IPS-15b (cell line): Measurements from ENCODE around the gene TIAM2.

Source experiments
- H3K27me3 ChIP-seq: one replicate; pipeline ENCODE4 v1.6.1; 2013; ENCODE audit warnings: low read length; ENCODE audit not compliant: control insufficient read depth, insufficient read depth
- H3K36me3 ChIP-seq: one replicate; pipeline ENCODE4 v1.6.1; 2013; ENCODE audit warnings: low read length; ENCODE audit not compliant: control insufficient read depth, insufficient read depth
- H3K4me1 ChIP-seq: one replicate; pipeline ENCODE4 v1.6.1; 2013; ENCODE audit warnings: mild to moderate bottlenecking, low read length; ENCODE audit not compliant: control insufficient read depth, insufficient read depth
- H3K4me3 ChIP-seq: one replicate; pipeline ENCODE4 v1.5.1; 2013; ENCODE audit warnings: low read depth, low read length
- H3K9ac ChIP-seq: one replicate; pipeline ENCODE4 v1.6.1; 2013; ENCODE audit warnings: low read depth, mild to moderate bottlenecking, low read length
- H3K9me3 ChIP-seq: one replicate; pipeline ENCODE4 v1.6.1; 2013; ENCODE audit warnings: mild to moderate bottlenecking, low read length; ENCODE audit not compliant: control insufficient read depth, insufficient read depth

TIAM2 gene

DNA sequence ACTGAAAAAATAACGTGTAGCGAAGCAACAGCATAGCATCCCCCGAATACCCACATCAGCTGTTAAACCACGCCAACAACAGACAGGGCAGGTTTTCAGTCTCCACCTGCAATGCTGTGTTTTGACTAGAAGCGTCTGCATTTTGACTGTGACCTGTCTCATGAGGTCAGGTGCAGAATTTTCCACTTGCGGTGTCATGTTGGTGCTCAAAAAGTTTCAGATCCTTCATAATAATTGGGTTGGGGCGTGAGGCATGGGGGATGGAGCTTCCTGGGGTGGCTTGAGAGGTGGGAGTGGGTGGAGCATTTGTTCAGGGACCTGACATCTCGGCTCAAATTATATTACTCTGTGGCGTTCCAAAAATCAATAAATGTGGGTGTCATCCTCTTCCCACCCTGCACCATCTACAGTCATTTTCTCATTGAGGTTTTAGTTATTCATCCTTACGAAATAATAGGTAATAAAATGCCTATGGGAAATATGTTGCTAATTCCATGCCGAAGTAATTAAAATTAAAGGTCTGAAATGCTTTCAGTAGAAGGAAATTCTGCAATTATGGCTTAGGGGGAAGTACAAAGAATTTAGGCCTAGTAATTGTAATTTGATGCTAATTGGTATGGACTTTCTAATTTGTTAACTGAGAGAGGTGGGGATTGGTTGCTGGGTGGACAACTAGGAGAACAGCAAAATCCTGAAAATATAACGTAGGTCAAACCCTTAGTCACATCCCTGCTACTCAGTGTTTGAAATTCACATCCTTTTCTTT is 81.0 kb downstream of the TIAM2 start:
- no peak overlapping the region for H3K4me3 ChIP-seq
- no peaks in the 10 kb centered on the region for H3K36me3 ChIP-seq
- H3K27me3 ChIP-seq = no peaks in the 10 kb centered on the region

DNA sequence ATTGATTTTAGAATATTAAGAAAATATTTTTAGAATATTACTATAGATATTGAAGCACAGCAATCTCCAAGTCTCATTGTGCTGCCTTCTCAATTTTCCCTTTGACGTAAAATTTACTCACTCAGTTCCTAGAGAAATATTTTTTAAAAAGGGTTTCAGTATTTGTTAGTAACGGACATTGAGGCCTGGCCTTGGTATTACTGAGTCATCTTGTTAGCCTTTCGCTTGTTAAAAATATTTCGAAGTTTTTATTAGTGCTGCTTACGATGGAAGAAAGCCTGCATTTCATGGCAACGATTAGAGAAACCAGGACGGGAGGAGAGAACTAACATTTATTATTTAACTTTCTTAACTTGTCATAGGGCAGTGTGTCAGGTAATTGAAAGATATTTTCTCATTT is 82.2 kb downstream of the TIAM2 start:
- no peaks in the 10 kb centered on the region for H3K36me3 ChIP-seq
- H3K4me1 ChIP-seq = no peaks in the 10 kb centered on the region
- no peak overlapping the region for H3K4me3 ChIP-seq
- H3K27me3 ChIP-seq = no peaks in the 10 kb centered on the region
- H3K9me3 ChIP-seq = no peaks in the 10 kb centered on the region
- no peak overlapping the region for H3K9ac ChIP-seq

More for the DNA sequence above, 81.0 kb downstream of the TIAM2 start:
- Histone ChIP-seq H3K4me1 (no peaks in the 10 kb centered on the region), H3K9ac (no peak overlapping the region), H3K9me3 (no peaks in the 10 kb centered on the region)

DNA sequence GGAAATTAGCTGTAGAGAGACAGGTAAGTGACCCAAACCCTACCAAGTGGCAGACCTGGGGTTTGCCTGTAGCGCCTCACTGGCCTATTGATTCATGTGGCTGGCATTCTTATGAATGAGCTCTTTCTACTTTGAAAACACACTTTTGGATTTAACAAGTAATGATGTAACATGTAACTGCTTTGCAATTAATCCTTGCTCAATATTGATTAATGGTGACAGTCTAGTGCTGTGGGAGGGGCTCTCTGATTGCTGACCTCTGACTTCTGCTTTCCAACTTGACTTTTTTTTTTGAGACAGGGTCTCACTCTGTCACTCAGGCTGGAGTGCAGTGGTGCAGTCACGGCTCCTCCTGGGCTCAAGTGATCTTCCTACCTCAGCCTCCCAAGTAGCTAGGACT is 82.7 kb downstream of the TIAM2 start:
- no peak overlapping the region for H3K9ac ChIP-seq
- no peaks in the 10 kb centered on the region for H3K9me3 ChIP-seq
- no peaks in the 10 kb centered on the region for H3K4me1 ChIP-seq
- no peak overlapping the region for H3K4me3 ChIP-seq
- H3K36me3 ChIP-seq = no peaks in the 10 kb centered on the region
- no peaks in the 10 kb centered on the region for H3K27me3 ChIP-seq

DNA sequence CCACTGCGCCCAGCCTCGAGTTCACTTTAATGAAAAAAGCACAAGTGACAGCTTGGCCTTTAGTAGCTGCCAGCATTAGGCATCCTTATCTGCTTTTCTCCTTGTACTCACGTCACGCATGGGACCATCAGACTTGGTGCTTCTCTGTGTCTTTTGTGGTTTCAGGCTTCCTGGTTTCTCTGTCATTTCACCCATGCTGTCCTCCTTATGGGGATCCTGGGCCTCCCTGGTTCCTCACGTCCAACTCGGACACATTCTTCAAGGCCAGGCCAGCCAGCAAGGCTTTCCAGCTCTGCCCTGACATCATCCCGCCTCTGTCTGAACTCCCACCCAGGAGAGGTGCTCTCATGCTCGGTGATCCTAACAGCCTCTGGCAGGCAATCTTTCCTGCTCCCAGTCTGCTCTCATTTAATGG is 83.2 kb downstream of the TIAM2 start:
- Histone ChIP-seq H3K4me3 (no peak overlapping the region), H3K4me1 (no peaks in the 10 kb centered on the region), H3K36me3 (no peaks in the 10 kb centered on the region), H3K9me3 (no peaks in the 10 kb centered on the region), H3K27me3 (no peaks in the 10 kb centered on the region), H3K9ac (no peak overlapping the region)

DNA sequence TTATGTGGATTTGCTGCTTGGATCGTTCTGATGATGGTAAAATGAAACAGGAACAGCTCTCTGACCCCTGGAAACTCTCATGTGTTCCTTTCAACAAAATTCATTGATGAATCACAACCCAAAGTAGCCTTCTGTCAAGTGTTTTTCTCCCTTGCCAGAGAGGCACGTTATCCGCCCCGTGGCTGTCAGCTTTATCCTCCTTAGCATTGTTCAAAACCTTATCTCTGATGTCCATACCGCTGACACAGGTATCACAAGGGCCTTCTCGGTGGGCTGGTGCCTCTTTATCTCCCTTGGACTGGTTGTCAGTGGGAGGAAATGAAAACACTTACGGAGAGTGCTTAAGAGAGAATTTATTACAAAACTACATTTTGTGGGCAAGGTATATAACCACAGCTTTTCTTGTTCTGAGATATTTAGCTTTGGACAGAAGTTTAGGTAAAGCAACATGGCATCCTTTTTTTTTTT is 84.9 kb downstream of the TIAM2 start:
- Histone ChIP-seq H3K4me3 (no peak overlapping the region), H3K9ac (no peak overlapping the region), H3K9me3 (no peaks in the 10 kb centered on the region), H3K36me3 (no peaks in the 10 kb centered on the region), H3K4me1 (peaks cover 11% of the 10 kb centered on the region), H3K27me3 (no peaks in the 10 kb centered on the region)

DNA sequence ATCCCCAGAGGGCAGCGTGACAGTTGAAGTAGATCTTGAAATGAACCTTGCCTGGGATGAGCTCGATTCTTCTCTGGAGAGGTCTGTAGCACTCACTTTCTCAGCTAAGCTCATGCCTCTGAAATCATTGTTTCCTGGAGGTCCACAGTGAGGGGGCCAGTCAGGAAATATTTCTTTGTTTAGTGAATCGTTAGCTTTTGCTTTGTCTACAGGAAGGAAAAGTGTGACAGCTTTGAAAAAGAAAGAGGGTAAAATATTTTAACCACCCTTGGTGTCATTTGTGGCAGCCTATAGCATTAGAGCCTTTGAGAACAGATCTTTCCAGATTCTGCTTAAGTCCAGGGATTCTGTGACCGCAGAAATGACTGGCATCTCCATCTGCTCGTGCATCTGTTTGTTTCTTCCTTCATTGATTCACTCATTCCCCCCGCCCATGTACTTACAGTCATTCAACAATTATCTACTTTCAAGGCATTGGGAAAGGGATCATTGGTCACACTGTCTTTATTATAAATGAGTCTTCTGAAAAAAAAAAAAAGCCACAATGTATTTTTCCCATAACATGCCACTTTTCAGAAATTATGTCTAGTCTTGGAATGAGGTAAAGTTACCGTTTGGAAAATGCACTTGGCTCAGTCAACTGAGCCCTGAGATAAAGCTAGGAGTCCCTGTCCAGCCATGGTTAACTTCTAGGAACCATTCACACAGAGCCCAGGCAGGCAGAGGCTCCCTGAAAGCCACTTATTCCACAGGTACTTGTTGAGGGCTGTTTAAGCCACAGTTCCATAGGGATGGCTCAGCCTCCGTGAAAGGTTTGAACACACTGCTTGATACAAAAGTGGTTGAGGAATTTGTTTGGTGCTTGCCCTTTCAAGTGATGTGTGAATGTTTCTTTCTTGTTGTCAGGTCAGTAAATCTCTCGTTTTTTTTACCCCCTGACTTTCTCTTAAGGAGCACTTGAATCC is 86.0 kb downstream of the TIAM2 start:
- no peaks in the 10 kb centered on the region for H3K27me3 ChIP-seq
- H3K9me3 ChIP-seq = no peaks in the 10 kb centered on the region
- H3K36me3 ChIP-seq = no peaks in the 10 kb centered on the region
- H3K9ac ChIP-seq = no peak overlapping the region
- peaks cover 13% of the 10 kb centered on the region for H3K4me1 ChIP-seq
- H3K4me3 ChIP-seq = no peak overlapping the region

DNA sequence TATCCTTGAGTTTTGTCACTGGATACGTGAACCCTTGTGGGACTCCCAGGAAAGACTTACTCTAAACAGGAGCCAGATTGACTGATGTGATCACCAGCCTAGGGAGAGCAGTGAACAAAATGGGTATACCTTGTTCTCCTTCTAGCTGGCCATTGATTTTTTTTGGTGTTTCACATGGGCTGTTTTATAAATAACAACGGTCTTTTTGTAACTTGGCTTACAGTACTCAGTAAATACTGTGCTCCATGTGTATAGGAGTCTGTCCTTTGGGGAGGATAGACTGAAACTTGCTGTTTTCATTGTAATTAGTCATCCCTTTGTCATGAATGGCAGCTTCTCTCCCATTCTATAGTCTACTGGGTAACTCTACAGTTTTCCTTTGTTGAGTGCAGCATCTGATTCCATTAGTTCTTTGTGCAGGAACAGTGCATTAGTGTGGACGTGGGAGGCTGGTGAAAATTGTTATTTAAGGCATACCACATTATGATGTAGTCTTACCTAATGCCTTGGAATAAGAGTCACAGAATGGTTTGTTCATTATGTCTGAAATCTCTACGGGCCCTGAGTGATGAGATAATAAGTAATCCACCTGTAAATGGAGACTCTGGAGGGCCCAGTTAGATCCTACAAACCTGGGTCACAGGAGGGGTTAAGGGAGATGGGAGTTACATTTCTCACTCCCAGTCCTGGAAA is 89.5 kb downstream of the TIAM2 start:
- H3K36me3 ChIP-seq = no peaks in the 10 kb centered on the region
- H3K9me3 ChIP-seq = no peaks in the 10 kb centered on the region
- no peak overlapping the region for H3K4me3 ChIP-seq
- H3K4me1 ChIP-seq = peaks cover 13% of the 10 kb centered on the region
- no peaks in the 10 kb centered on the region for H3K27me3 ChIP-seq
- H3K9ac ChIP-seq = no peak overlapping the region

DNA sequence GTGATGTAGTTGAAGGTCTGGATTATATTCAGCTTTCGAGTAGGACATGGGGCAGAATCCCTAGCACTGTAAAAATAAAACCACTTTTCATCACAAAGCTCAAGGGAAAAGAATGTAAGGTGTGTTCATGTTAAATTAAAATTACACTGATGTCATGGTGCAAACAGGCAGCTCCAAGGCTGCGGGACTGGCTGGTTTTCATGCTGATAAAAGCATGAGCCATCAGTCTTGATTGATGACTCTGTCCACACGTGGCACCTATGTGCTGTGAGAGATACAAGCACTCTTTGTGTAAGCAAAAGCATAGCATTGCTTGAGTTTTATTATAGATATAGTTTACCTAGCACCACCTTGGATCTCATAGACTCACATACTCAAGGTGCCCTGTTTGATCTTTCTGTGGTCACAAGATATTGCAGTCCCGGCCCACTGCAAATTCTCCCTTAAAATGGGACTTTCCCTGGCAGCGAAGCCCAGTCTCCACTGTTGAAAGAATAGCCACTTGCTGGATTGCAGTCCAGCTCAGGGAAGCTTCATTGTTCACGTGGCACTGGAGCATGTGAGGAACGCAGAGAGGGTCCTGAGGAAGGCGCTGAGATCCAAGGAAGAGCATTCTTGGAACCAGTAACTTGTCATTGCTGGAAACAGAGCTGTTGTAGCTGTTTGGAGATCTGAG is 90.6 kb downstream of the TIAM2 start:
- Histone ChIP-seq H3K9me3 (no peaks in the 10 kb centered on the region), H3K9ac (no peak overlapping the region), H3K27me3 (no peaks in the 10 kb centered on the region), H3K4me3 (no peak overlapping the region), H3K4me1 (peaks cover 13% of the 10 kb centered on the region), H3K36me3 (no peaks in the 10 kb centered on the region)

DNA sequence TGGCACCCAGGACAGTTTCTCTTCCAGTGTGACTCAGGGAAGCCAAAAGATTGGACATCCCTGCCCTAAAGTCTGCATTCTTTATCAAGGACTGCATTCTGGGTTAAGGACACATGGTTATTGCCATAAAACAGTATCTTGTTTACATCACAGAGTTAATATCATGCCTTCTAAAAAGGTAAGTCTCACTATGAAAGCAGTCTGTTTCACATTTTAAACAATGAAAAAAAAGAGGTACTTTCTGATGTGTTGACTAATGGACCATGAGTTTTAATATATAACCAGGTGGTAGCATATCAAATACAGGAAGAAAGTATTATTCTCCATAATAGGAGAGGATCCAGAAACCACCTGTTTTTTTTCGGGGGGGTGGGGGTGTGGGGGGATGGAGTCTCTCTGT is 93.7 kb downstream of the TIAM2 start:
- H3K9me3 ChIP-seq = no peaks in the 10 kb centered on the region
- H3K36me3 ChIP-seq = no peaks in the 10 kb centered on the region
- H3K4me1 ChIP-seq = peaks cover 13% of the 10 kb centered on the region
- no peaks in the 10 kb centered on the region for H3K27me3 ChIP-seq
- H3K4me3 ChIP-seq = no peak overlapping the region
- H3K9ac ChIP-seq = no peak overlapping the region

DNA sequence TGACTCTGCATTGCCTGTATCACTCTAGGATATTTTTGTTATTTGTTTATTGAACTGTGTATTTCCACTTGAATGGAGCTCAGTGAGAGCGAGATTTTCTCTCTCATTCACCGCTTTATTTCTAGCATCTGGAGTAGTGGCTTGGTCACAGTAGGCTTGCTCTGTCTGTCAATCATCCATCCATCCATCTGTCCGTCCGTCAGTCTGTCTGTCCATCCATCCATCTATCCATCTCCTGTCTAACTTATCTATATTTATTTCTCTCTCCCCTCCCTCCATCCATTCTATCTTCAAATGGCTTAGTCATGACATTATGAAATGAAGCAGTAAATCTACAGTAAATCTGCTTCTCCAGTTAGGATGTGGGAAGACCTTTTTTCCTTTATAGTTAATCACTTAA is 94.6 kb downstream of the TIAM2 start:
- Histone ChIP-seq H3K27me3 (no peaks in the 10 kb centered on the region), H3K4me3 (no peak overlapping the region), H3K4me1 (peaks cover 5% of the 10 kb centered on the region), H3K9ac (no peak overlapping the region), H3K9me3 (no peaks in the 10 kb centered on the region), H3K36me3 (no peaks in the 10 kb centered on the region)

DNA sequence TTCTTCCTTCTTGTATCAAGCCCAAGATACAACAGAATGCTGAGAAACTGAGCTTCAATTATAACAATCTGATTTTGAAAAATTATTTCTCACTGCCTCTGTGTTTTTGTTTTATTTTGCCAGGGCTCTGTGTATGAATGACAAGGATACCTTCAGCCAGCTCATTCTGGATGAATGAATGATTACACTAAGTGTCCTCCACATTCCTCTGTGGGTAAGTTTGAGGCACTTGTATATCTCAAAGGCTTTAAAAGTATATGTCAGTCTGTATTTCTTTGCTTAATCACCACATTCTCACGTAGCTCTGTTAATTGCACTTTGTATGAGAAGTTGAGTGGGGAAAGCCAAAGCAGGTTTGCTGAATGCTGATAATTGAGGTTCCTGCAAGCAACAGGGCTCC is 95.1 kb downstream of the TIAM2 start:
- Histone ChIP-seq H3K4me3 (no peak overlapping the region), H3K9ac (no peak overlapping the region), H3K27me3 (no peaks in the 10 kb centered on the region), H3K36me3 (no peaks in the 10 kb centered on the region), H3K9me3 (no peaks in the 10 kb centered on the region), H3K4me1 (peaks cover under 1% of the 10 kb centered on the region)
